PFSK-1 (cell line): ENCODE measurements around the gene FKBP15.

ENCODE experiments used
- FOXP2 ChIP-seq: optimal IDR thresholded peaks from 2 replicates; pipeline ENCODE3; 2011; ENCODE audit warnings: borderline replicate concordance, control low read depth, inconsistent platforms; ENCODE audit not compliant: insufficient read depth; ENCODE audit errors: extremely low read length, extremely low read depth
- POLR2AphosphoS5 ChIP-seq: IDR thresholded peaks from 2 replicates; pipeline ENCODE4 v1.6.1; 2012; ENCODE audit warnings: low read depth, mild to moderate bottlenecking, control low read depth, low read length, moderate library complexity
- REST ChIP-seq, 2 experiments: IDR thresholded peaks; 2 replicates each; pipeline versions ENCODE4 v1.6.1 to v1.8.0; 2011 to 2012; ENCODE audit warnings: low read depth in 2 of 2, low read length in 2 of 2, control low read depth in 1 of 2, inconsistent platforms in 1 of 2, mild to moderate bottlenecking in 1 of 2, moderate library complexity in 1 of 2; ENCODE audit not compliant: insufficient read depth in 1 of 2
- SIN3A ChIP-seq: IDR thresholded peaks from 2 replicates; pipeline ENCODE4 v1.6.1; 2012; ENCODE audit warnings: mild to moderate bottlenecking, low read length, moderate library complexity, borderline replicate concordance; ENCODE audit not compliant: insufficient read depth
- TAF1 ChIP-seq: IDR thresholded peaks from 2 replicates; pipeline ENCODE4 v1.6.1; 2012; ENCODE audit warnings: low read length, control low read depth, borderline replicate concordance; ENCODE audit not compliant: insufficient read depth

The FKBP15 gene

GRCh38 chr9:113185271-113185670, 35.8 kb downstream of the FKBP15 start:
- no peak for TF ChIP-seq REST (IDR thresholded peaks at IDR 0.05; ENCODE audit: insufficient read depth in 1 of 2, low read depth in 2 of 2, low read length in 2 of 2)
- no peak for TF ChIP-seq SIN3A
- TF ChIP-seq TAF1 = no peak
- TF ChIP-seq FOXP2 = no peak
- TF ChIP-seq POLR2AphosphoS5 = no peak

GRCh38 chr9:113184539-113184938, 36.5 kb downstream of the FKBP15 start:
- TF ChIP-seq REST (IDR thresholded peaks at IDR 0.05; ENCODE audit: insufficient read depth in 1 of 2, low read depth in 2 of 2, low read length in 2 of 2) = no peak

GRCh38 chr9:113183956-113184488, 37.1 kb downstream of the FKBP15 start:
- TF ChIP-seq SIN3A (no peak), REST (IDR thresholded peaks at IDR 0.05; ENCODE audit: insufficient read depth in 1 of 2, low read depth in 2 of 2, low read length in 2 of 2) (no peak), FOXP2 (no peak), POLR2AphosphoS5 (no peak), TAF1 (no peak)

- TF ChIP-seq FOXP2 = no peak
- TF ChIP-seq POLR2AphosphoS5 = no peak
- no peak for TF ChIP-seq SIN3A
- no peak for TF ChIP-seq TAF1
- no peak for TF ChIP-seq REST (IDR thresholded peaks at IDR 0.05; ENCODE audit: insufficient read depth in 1 of 2, low read depth in 2 of 2, low read length in 2 of 2)
Measured at GRCh38 chr9:113181165-113181564, 39.9 kb downstream of the FKBP15 start.

- TF ChIP-seq SIN3A = no peak
- no peak for TF ChIP-seq REST (IDR thresholded peaks at IDR 0.05; ENCODE audit: insufficient read depth in 1 of 2, low read depth in 2 of 2, low read length in 2 of 2)
- no peak for TF ChIP-seq TAF1
- no peak for TF ChIP-seq POLR2AphosphoS5
- TF ChIP-seq FOXP2 = no peak
Measured at GRCh38 chr9:113179839-113180238, 41.2 kb downstream of the FKBP15 start.
